Thyroid gland (tissue), 4 donors: ENCODE measurements around the gene RPS6KA5.

Experiments used
- POLR2A ChIP-seq, 2 donors: fragments of 450-650 bp; IDR thresholded peaks; one replicate each; pipeline ENCODE4 v1.6.1; 2017; ENCODE audit warnings: antibody characterized with exemption in 2 of 2, mild to moderate bottlenecking in 2 of 2, moderate library complexity in 1 of 2
- TF ChIP-seq, protein P1 (sequence below), 6 experiments: fragments of 200-600 bp in 3 of 6; fragments of 450-650 bp in 3 of 6; sonication (generic) in 3 of 6; IDR thresholded peaks; one replicate each; pipeline ENCODE4 v1.5.1; 2016 to 2019; ENCODE audit warnings: antibody characterized with exemption in 6 of 6, mild to moderate bottlenecking in 2 of 6, inconsistent platforms in 1 of 6, moderate library complexity in 1 of 6

DNA sequence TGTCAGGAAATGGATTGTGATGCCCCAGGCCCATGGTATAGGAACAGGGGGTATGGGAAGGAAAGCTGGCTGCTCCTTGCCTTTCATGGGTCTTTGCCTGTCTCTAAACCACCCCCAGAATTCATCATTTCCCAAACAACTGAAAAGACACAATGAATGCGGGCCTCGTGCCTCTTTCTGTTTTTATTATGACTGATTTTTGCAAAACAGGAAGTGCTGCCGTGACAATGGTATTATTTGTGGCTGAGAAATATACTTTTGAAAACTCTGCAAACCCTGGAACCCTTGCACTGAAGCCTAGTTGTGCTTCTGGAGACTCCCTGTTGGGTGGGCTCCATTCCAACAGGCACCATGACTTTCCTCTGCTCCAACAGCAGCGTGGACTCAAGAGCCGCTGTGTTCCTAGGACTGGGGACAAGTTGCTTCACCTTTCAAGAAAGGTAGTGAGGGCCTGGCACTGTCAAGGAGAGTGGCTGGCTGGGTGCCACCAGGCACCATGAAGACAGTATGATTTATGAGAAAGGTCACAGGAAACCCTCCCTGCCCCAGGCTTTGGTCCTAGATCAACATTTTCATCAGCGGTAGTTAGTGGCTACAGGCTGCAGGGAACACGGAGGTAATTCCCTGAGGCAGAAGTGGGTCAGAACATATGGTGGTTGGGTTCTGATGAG lies 48.6 kb upstream of the RPS6KA5 start:
- TF ChIP-seq, protein P1, sequence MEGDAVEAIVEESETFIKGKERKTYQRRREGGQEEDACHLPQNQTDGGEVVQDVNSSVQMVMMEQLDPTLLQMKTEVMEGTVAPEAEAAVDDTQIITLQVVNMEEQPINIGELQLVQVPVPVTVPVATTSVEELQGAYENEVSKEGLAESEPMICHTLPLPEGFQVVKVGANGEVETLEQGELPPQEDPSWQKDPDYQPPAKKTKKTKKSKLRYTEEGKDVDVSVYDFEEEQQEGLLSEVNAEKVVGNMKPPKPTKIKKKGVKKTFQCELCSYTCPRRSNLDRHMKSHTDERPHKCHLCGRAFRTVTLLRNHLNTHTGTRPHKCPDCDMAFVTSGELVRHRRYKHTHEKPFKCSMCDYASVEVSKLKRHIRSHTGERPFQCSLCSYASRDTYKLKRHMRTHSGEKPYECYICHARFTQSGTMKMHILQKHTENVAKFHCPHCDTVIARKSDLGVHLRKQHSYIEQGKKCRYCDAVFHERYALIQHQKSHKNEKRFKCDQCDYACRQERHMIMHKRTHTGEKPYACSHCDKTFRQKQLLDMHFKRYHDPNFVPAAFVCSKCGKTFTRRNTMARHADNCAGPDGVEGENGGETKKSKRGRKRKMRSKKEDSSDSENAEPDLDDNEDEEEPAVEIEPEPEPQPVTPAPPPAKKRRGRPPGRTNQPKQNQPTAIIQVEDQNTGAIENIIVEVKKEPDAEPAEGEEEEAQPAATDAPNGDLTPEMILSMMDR (IDR thresholded peaks at IDR 0.05) = no peak
- TF ChIP-seq POLR2A (IDR thresholded peaks at IDR 0.05) = no peak
